NCI-H2227 treated with DMSO at 0.1 percent for 48 hours (cell line): Measurements from ENCODE around the gene TOX3.

Source experiments
- DNase-seq: peaks from one replicate; lab custom pipeline; 2025; lab: John Stamatoyannopoulos, UW

Gene TOX3

GRCh38 chr16:52547004-52547833 is at the start of gene TOX3:
TSS of gene TOX3 (minus strand) at chr16:52547143. CDS start at chr16:52546723, 420 bp downstream.
- peak; percentile 2 for DNase-seq

DNA sequence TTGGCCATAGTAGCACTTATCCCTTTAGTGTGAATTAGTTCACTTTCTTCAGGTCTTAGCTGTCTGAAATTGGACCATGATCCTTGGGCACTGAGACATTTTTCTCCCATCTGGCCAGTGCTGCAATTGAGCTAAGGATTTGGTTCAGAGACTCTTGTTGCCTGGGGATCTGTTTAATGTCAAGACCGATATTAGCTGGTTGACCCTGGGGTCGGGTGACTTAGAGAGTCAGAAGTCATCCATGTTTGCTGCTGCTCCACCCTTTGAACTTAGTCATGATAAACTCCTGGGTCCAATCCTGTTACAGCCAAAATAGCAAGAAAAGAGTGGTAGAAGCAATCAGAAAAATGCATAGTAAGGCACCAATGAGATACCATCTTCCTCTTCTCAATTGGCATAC is 45.8 kb upstream of the TOX3 start:
- no peak for DNase-seq

DNA sequence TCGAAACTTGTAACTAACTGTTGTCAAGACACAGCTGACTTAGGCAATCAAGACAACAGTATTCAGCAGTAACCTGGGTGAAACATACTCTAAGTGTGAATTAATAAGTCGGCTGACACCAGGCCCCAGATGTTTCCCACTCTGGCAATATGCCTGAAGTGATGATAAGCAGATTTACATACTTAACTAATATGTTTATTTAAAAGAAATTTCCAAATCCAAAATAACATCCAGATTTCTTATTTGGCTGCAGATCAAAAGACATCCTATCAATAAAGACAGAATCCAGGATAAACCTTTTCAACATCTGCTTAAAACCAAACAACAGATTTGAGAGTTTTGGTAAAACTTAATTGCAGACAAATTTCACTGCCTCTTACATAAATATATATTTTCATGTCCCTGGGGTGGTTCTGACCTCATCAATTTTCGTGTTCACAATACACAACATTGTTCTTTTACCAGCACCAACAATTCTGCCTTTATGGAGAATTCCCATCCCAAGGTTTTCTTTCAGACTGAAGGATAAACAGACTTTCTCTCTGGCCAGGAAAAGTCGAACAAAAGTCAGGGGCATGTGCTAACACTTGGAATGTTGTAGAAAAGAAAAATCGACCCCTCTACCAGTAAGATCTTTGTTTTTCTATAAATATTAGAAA is 45.1 kb upstream of the TOX3 start:
- DNase-seq = no peak

GRCh38 chr16:52591471-52591870 is 44.5 kb upstream of the TOX3 start:
- no peak for DNase-seq

DNA sequence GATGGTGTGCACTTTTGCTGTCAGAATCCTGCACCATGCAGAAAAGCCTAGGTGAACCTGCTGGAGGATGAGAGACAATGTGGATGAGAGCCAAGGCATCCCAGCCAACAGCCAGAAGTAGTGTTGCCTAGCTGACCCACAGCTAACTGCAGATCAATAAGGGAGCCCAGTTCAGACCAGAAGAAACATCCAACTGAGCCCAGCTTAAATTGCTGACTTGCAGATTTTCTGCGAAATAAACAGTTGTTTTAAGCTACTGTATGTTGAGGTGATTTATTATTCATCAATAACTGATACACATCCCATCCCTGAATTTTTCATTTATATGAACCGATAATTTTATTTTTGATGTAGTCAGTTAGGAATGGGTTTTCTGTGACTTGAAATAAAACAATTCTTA is 39.2 kb upstream of the TOX3 start:
- DNase-seq = no peak

DNA sequence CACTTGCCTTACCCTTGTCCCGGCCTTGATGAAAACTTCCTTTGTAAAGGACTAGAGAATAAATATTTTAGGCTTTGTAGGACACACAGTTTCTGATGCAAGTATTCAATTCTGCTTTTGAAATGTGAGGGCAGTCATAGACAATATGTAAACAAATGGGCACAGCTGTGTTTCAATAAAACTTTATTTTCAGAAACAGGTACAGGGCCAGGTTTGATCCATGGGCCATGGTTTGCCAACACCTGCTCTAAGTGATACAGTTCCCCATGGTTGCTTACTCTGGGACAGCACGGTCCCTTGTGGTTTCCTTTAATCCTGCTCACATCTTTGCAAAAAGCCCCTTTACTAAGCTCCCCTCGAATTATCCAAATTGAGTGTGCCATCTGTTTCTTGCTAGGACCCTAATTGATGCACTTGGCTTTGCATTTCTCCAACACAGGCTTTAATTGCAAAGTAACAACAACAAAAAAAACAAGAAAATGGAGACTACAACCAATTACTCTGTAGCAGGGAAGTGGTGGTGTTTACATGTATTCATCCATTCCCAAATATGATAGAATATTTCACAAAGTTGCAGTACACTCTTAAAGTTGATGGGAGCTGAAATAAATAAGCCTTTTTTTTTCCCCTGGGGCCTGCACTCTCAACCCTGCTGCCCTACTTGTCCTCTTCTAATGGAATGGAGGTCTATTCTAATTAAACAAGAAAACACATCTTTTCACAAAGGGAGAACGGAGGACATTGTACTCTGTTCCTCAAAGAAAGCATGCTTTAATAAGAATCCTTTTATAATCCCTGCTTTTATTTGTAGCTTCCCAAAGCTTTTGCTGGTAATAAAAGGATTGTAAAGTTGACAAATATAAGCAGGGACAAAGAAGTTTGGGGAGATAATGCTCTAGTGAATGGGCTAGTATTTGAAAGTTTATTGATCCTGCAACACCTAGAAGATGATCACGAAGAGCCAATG is 37.7 kb upstream of the TOX3 start:
- no peak for DNase-seq

GRCh38 chr16:52581530-52581929 is 34.6 kb upstream of the TOX3 start:
- no peak for DNase-seq

- DNase-seq = no peak
These were observed 33.5 kb upstream of the TOX3 start for GRCh38 chr16:52580488-52580887.

DNA sequence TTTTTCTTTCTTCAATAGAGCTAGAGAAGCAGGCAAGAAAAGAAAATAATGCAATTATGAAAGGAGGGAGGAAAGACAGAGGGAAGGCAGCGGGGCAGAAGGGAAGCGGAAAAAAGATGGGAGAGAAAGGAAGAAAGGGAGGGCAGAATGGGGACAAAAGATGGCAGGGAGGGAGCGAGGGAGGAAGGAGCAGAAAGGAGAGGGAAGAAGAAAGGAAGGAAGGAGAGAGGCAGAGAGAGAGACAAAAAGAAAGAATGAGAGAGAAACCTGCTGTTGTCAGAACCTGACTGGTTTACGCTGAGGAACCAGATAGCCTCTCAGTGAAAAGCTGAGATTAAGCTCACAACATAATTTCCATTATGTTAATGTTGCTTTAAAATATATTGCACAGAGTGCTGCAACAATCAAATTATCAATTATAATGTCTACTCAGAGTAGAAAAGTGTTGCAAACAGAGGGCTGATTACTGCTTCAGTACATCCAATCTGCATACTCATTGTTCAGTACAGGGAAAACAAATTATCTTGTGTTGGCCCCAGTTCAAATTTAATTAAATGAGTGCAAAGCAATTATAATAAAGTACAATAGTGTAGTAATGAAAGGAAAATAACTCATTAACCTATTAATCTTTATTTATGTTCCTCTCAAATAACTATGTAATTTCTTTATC is 32.0 kb upstream of the TOX3 start:
- no peak for DNase-seq

DNA sequence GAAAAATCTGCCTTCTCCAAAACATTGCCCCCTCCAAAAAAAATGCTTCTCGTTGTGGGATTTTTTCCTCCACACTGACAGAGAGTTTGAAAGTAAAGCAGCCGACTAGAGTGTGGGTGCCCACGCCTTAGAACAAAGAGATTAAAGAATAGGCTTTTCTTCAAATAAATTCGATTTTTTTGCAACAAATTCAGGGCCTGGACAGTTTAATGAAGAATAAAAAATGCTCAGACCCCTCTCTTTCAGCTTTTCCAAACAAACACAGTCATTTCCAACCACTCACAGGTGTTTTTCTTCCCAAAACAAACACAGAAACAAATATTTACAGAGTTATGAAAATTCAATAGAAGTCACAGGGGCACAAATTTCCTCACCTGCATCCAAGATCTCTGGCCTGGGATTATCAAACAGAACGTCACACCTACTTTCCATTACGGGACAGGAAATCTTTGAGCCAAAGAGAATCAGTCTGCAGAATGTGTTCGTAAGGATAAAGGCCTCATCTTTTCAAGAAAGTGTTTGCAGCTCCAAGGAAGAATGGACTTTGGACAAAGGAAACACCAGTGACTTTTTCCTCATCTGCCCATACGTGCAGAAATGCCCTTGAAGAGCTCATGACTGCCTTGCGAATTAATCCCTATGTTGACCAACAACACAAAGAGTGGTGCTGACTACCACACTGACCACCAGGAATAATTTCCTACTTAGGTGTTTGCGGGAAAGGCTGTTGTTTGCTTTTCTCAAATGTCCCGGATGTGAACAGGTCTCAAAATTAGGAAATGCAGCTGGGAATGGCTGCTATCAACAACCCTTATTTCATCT is 31.3 kb upstream of the TOX3 start:
- no peak for DNase-seq

- no peak for DNase-seq
These were observed 30.3 kb upstream of the TOX3 start for GRCh38 chr16:52577130-52577706.

DNA sequence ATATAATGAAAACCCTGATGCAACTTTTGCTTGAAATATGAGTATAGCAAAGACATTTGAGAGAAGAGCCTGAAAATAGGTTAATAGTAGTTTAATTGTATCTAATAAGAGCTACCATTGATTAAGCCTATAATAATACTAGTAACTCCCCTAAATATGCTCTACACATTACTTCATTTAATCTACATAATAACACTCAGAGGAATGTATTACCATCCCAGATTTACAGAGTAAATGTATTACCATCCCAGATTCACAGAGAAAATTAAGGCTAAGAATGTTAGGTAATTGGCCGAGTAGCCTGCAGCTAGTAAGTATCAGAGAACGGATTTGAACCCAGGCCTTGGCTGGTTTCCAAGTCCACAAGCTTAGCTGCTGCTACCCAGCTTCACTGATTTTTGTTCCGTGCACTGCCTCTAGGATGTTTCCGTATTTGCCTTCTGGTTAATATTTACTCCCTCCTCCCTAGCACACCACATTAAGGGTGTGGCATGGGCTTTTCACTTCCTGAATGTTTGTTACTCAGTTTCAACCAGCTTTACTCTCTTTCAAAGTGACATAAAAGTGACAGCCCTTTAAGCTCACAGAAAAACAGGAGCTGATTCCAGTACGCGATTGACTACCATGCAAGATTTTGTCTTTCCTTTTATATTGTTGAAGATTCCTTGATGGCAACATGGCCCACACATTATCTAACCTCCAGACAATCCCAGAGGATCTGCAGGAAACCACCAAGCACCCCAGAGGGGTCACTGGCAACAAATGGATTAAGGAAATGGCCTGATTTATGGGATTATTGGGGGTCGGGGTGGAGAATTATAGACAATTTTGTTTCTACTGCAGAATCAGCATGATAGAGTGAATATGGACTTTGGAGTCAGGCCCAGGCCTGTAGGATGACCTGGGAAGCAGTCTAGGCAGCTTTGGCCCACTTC is 26.7 kb upstream of the TOX3 start:
- no peak for DNase-seq

DNA sequence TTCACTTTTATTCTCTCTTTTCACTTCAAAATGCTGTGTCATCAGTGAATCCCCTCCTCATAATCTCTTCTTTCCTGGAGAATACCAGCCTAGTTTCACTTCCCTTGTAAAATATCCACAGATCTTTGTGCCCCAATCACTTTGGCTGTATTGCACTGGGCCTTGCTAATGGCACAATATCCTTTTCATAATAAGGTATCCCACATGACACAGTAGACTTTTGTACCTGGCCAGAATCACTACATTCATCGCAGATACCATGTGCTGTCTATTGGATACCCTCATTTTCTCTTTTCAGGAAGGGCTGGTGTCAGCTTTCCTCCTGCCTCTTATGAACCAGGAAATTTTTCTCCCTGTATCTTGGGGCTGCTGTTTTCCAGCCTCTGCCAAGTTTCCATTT is 25.7 kb upstream of the TOX3 start:
- no peak for DNase-seq

DNA sequence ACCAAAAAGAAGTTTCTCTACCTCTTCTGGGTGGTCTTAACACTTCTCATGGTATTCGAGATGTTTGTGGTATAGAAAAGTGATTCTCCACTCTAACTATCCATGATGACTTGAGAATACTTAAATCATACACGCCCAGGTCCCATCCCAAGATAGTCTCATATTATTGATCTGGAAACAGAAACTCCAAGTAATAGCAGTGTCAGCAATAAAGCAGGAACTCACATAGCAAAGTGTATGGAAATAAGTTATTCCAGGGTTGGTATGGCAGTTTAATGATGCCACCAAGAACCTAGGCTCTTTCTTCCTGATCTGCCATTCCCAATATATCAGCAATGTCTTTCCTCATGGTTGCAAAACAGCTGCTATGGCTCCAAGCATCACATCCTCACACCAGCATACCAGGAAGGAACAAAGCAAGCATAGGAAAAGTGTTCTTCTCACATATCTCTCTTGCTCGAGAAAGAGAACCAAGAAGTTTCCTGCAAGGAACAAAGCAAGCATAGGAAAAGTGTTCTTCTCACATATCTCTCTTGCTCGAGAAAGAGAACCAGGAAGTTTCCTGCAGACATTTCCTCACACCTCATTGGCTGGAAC is 23.6 kb upstream of the TOX3 start:
- no peak for DNase-seq

- DNase-seq = no peak
These were observed 22.8 kb upstream of the TOX3 start for GRCh38 chr16:52569701-52570100.

- peak; percentile 87 for DNase-seq
These were observed 22.2 kb upstream of the TOX3 start for GRCh38 chr16:52568983-52569690.

- DNase-seq = no peak
These were observed 21.6 kb upstream of the TOX3 start for GRCh38 chr16:52568495-52568894.

GRCh38 chr16:52567193-52567592 is 20.2 kb upstream of the TOX3 start:
- DNase-seq = no peak
